A673 (cell line): Measurements from ENCODE around the gene ARF6. TPM values are rescaled to one million over a fixed set of nuclear protein-coding genes. Genes with fewer than 3 reads are reported as not detected.
"Not testable (repeated sequence)": the region's sequence is repeated elsewhere in the genome, so short reads cannot be mapped to it uniquely, and the experiment has no call there.

Source experiments
- BruUV-seq: library from RNA; stranded (reverse); fragments of 400-500 nt; replicated peaks from 2 replicates; lab custom pipeline; 2021; lab: Mats Ljungman, UMichigan
- CTCF ChIA-PET: fragments of 300-600 bp; sonication (Branson Sonifier 250); formaldehyde crosslinking; loops from one replicate; lab custom pipeline; 2022; ENCODE audit warnings: antibody characterized with exemption; lab: Charles Lee
- POLR2A ChIA-PET: fragments of 300-600 bp; sonication (Branson Sonifier 250); formaldehyde crosslinking; loops from one replicate; lab custom pipeline; 2022; ENCODE audit warnings: antibody characterized with exemption; ENCODE audit not compliant: low non-redundant PET; lab: Charles Lee
- DNase-seq: peaks from one replicate; pipeline ENCODE4 v3.0.0-alpha.2; 2015; ENCODE audit warnings: low spot score
- H3K27ac ChIP-seq: fragments of 200-600 bp; sonication (generic); 2 replicates; pipeline ENCODE4 v1.5.1; 2016; ENCODE audit warnings: mixed run types, low read depth, mild to moderate bottlenecking, mixed read lengths, antibody characterized with exemption, low read length; ENCODE audit not compliant: poor library complexity, severe bottlenecking
- H3K27me3 ChIP-seq: fragments of 200-600 bp; sonication (generic); replicated peaks from 2 replicates; pipeline ENCODE4 v1.6.1; 2017; ENCODE audit warnings: mixed run types, low read depth, mild to moderate bottlenecking, mixed read lengths, antibody characterized with exemption, low read length; ENCODE audit not compliant: insufficient read depth, poor library complexity
- H3K36me3 ChIP-seq: fragments of 200-600 bp; sonication (generic); 2 replicates; pipeline ENCODE4 v1.6.1; 2016; ENCODE audit warnings: mixed run types, mild to moderate bottlenecking, mixed read lengths, antibody characterized with exemption, low read length; ENCODE audit not compliant: insufficient read depth, poor library complexity, severe bottlenecking
- H3K4me1 ChIP-seq: fragments of 200-600 bp; sonication (generic); 2 replicates; pipeline ENCODE4 v1.6.1; 2017; ENCODE audit warnings: mixed run types, mild to moderate bottlenecking, mixed read lengths, antibody characterized with exemption, low read length; ENCODE audit not compliant: insufficient read depth, poor library complexity, severe bottlenecking
- H3K4me3 ChIP-seq: fragments of 200-600 bp; sonication (generic); 2 replicates; pipeline ENCODE4 v1.5.1; 2016; ENCODE audit warnings: low read depth, mixed run types, mild to moderate bottlenecking, mixed read lengths, low read length; ENCODE audit not compliant: poor library complexity, severe bottlenecking
- H3K9me3 ChIP-seq: fragments of 200-600 bp; sonication (generic); 2 replicates; pipeline ENCODE4 v1.6.1; 2016; ENCODE audit warnings: mixed run types, low read depth, mild to moderate bottlenecking, mixed read lengths, antibody characterized with exemption, low read length; ENCODE audit not compliant: poor library complexity, severe bottlenecking
- EZH2 ChIP-seq: fragments of 200-600 bp; sonication (generic); IDR thresholded peaks from 2 replicates; pipeline ENCODE4 v1.6.1; 2017; ENCODE audit warnings: borderline replicate concordance, low read depth, mild to moderate bottlenecking, mixed read lengths, antibody characterized with exemption, low read length; ENCODE audit not compliant: poor library complexity, severe bottlenecking
- intact Hi-C: fragments of 100-400 bp; cut with micrococcal nuclease; formaldehyde crosslinking; loops from one replicate; pipeline ENCODE4 v1.10.0; 2022; ENCODE audit not compliant: unreplicated experiment
- total RNA-seq: library from RNA; stranded (reverse); gene quantifications from 2 replicates; pipeline ENCODE4 v1.2.3, GENCODE V29; 2021
- TF ChIP-seq, protein P1 (sequence below): fragments of 300-800, 200-600 bp; sonication (generic); conservative IDR thresholded peaks from 2 replicates; pipeline ENCODE4 v1.5.1; 2017; ENCODE audit warnings: low read depth, mild to moderate bottlenecking, antibody characterized with exemption, low read length, moderate library complexity, mixed read lengths

ARF6 gene
- total RNA-seq, 1 experiment from 2014 or later, result 67.6 TPM

DNA sequence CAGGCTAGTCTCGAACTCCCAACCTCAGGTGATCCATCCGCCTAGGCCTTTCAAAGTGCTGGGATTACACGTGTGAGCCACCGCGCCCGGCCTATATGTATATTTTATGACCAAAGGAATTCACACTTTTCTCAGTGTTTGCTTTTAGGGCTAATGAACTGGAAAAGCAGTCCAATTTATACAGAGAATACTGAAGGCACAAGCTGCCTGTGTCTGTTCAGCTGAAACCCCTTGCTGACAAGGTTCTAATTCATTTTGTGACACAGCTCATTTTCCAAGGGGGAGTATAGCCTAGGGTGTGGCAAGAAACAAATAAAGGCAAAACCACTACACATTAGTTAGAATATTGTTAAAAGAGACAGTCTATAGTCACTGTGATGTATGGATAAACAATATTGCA, 22.0 kb upstream of the ARF6 start:
- CTCF ChIA-PET, result no interaction called here
- H3K4me1 ChIP-seq, result no peaks in the 10 kb centered on the region

DNA sequence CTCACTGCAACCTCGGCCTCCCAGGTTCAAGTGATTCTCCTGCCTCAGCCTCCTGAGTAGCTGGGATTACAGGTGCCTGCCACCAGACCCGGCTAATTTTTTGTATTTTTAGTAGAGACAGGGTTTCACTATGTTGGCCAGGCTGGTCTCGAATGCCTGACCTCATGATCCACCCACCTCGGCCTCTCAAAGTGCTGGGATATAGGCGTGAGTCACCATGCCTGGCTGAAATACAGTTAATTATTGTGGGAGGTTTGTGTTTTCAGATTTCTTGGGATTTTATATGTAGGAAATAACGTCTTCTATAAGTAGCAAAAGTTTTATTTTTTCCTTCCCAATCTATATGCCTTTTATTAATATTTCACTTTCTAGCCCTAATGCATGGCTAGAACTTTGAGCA, 19.3 kb upstream of the ARF6 start:
- H3K4me1 ChIP-seq, intact Hi-C loops, BruUV-seq, H3K4me3 ChIP-seq, H3K27me3 ChIP-seq, H3K9me3 ChIP-seq, DNase-seq, CTCF ChIA-PET, H3K36me3 ChIP-seq, POLR2A ChIA-PET, H3K27ac ChIP-seq: not testable (repeated sequence)

More for the DNA sequence above, 22.0 kb upstream of the ARF6 start:
- POLR2A ChIA-PET, result no interaction called here
- TF ChIP-seq, protein P1, sequence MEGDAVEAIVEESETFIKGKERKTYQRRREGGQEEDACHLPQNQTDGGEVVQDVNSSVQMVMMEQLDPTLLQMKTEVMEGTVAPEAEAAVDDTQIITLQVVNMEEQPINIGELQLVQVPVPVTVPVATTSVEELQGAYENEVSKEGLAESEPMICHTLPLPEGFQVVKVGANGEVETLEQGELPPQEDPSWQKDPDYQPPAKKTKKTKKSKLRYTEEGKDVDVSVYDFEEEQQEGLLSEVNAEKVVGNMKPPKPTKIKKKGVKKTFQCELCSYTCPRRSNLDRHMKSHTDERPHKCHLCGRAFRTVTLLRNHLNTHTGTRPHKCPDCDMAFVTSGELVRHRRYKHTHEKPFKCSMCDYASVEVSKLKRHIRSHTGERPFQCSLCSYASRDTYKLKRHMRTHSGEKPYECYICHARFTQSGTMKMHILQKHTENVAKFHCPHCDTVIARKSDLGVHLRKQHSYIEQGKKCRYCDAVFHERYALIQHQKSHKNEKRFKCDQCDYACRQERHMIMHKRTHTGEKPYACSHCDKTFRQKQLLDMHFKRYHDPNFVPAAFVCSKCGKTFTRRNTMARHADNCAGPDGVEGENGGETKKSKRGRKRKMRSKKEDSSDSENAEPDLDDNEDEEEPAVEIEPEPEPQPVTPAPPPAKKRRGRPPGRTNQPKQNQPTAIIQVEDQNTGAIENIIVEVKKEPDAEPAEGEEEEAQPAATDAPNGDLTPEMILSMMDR, result no peak
- TF ChIP-seq EZH2, result no peak
- BruUV-seq, result no TSS peak
- no peak for DNase-seq
- H3K9me3 ChIP-seq, result no peaks in the 10 kb centered on the region
- H3K4me3 ChIP-seq, result no peak overlapping the region
- no peak overlapping the region for H3K27ac ChIP-seq
- no peaks in the 10 kb centered on the region for H3K36me3 ChIP-seq
- H3K27me3 ChIP-seq, result no peaks in the 10 kb centered on the region
- intact Hi-C loops, result no loop called here

DNA sequence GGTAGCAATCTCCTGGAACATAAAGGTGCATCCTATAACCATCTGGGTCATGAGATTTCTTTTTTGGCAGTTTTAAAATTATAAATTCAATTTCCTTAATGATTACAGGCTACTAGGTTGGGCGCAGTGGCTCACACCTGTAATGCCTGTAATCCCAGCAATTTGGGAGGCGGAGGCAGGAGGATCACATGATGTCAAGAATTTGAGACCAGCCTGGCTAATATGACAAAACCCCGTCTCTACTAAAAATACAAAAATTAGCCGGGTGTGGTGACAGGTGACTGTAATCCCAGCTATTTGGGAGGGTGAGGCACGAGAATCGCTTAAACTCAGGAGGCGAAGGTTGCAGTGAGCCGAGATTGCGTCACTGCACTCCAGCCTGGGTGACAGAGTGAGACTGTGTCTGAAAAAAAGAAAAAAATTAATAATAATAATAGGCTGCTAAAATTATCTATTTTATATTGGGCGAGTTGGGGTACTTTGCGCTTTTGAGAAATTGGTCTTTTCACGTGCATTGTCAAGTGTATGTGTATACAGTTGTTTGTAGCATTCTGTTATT, 17.2 kb upstream of the ARF6 start:
- H3K36me3 ChIP-seq, result no peaks in the 10 kb centered on the region
- POLR2A ChIA-PET, result no interaction called here

More for the DNA sequence above, 17.2 kb upstream of the ARF6 start:
- peaks cover 8% of the 10 kb centered on the region for H3K4me1 ChIP-seq
- CTCF ChIA-PET, result no interaction called here
- intact Hi-C loops, result no loop called here
- no peak overlapping the region for H3K4me3 ChIP-seq
- H3K27me3 ChIP-seq, result no peaks in the 10 kb centered on the region
- DNase-seq, result no peak
- H3K9me3 ChIP-seq, result no peaks in the 10 kb centered on the region
- no peak overlapping the region for H3K27ac ChIP-seq
- no peak for TF ChIP-seq EZH2
- TF ChIP-seq, protein P1, result no peak
- BruUV-seq, result no TSS peak
